ENCODE data around the gene KCNE3. TPM values are rescaled to one million over a fixed set of nuclear protein-coding genes. Genes with fewer than 3 reads are reported as not detected.

Gene KCNE3, protein sequence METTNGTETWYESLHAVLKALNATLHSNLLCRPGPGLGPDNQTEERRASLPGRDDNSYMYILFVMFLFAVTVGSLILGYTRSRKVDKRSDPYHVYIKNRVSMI
- total RNA-seq = 8.1 TPM

DNA sequence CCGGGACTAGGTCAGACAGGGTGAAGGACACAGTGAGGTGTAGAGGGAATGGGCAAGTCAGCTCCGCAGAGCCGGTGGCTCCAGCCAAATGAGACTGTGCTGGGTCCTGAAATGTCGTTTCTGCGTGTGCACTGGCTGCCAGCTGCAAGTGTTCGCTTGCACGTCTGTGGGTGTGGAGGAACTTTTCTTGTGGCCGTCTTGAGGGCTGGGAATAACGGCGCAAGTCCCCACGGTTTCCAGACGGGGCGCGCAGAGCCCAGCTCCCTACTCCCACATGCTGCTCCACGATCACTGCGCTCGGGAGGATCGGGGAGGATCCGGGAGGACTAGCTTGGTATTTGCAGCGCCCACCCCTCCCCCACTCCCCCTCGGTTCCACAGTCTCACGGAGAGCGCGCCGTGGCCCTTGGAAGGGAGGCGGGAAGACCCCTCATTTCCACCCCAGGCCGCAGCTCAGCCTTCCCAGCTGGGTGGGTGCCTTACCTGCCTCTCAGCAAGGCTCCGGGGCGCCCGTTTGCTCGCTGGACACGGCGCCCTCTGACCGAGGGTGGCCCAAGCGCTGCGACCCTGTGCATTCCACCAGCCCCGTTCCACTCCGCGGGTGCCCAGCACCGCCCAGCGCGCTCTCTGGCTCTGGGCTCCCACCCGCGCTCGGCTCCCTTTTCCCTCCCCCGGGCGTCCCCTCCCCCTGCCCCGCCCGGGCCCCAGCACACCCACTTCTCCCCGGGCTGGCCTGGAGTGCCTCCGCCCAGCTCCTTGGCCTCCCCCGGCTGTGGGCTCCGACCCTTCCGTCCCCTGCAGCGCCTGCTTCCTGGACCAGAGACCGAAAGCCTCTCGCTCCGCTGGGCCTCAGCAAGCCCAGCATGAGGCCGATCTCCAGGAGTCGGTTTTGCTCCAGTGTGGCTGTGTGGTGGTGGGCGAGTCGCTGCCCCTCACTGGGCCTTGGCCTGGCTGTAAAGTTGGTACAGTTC is at the start of gene KCNE3:
Gene KCNE3, minus strand, starts transcription at position 634 of the 970 bp plus-strand sequence. CDS start 9,986 bp downstream, outside the sequence.
- peak in 1 of 3 donors; percentile 11 for DNase-seq (ENCODE audit: low read depth in 2 of 3, low spot score in 2 of 3)

DNA sequence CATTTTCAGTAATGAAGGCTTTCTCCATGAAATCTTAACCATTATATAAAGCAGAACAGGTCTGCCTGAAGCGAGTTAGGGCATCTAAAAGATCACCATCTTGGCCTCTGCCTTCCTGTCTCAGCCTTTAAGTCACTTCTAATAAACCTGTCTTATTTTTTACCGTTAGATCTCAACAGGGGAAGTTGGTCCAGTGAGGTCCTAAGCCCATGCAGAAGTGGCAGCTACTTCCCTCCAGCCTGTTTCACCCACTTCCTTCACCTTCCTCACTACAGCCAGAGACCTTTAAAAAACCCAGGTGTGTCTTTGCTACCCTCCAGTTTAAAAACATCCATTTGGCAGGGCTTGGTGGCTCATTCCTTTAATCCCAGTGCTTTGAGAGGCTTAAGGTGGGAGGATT is 40.2 kb upstream of the KCNE3 start:
- peak in 1 of 3 donors; percentile 9 for DNase-seq (ENCODE audit: low read depth in 2 of 3, low spot score in 2 of 3)

DNA sequence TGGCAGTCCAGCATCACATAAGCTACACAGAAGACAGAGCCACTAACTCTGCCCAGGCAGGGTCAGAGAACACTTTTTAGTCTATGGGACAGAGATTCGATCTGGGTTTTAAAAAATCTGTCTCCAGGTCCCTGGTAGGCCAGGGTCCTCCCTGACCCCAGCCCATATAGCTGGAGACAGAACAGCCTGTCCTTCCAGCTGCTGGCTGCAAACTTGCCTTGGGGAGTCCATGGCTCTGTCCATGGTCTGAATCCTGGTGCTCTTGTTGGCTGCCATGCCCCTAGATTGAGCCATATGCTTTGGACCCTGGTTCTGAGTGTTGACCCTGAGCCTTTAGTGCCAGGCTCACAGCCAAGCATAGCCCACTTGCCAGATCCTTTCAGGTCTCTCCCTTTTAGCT is 39.5 kb upstream of the KCNE3 start:
- no peak for DNase-seq (ENCODE audit: low read depth in 2 of 3, low spot score in 2 of 3)

DNA sequence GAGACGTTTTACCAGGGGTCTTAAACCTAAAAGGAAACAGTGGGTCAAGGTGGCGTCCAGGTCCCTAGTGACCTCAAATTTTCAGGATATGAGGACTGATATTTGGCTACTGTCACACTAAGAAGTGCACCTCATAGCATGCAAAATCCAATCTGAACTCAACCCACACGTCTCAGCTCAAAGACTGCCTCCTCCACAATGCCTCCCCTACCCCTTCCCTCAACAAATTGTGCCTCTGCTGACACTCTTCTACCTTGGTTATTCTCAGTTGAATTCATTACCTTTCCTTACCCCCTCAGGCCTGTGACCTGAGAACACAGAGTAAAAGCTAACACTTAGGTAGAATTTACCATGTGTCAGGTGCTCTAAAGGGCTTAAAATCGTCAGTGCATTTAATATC is 38.6 kb upstream of the KCNE3 start:
- DNase-seq (ENCODE audit: low read depth in 2 of 3, low spot score in 2 of 3) = no peak

DNA sequence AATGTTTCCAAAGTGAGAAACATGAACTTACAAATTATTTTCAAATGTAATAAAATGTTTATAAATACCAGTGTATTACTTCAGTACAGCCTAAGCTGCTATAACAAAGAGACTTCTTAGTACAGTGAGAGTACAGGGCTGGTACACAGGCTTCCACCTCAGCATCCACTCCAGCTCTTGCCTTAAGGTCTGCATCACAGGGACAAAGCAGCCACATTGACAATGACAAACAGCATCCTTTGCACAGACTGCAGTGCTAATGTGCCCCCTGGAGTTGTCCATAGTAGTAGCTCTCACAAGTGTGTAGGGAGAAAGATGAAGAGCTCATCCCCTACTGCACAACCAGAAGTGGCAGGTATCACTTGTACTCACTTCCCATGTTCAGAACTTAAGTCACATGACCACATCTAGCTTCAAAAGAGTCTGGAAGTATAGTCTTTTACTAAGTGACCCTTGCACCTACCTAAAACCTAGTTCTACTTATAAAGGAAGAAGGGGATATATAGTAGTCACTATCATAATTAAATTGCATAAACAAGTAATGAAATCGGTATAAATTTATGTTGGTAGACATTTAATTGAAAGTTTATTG is 36.8 kb upstream of the KCNE3 start:
- DNase-seq (ENCODE audit: low read depth in 2 of 3, low spot score in 2 of 3) = no peak

DNA sequence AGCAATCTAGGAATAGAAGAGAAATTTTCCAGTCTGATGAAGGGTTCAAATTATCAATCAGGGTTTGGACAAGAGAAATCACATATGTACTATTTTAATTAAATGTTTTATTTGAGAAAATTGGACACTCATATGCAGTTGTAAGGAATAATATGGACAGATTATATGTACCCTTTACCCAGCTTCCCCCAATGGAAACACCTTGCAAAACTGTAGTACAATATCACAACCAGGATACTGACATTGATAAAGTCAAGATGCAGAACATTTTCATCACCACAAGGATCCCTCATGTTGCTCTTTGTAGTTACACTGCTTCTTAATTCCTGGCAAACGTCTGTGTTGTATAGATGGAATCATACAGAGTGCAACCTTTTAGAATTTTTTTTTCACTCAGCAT is 27.6 kb upstream of the KCNE3 start:
- no peak for DNase-seq (ENCODE audit: low read depth in 2 of 3, low spot score in 2 of 3)

DNA sequence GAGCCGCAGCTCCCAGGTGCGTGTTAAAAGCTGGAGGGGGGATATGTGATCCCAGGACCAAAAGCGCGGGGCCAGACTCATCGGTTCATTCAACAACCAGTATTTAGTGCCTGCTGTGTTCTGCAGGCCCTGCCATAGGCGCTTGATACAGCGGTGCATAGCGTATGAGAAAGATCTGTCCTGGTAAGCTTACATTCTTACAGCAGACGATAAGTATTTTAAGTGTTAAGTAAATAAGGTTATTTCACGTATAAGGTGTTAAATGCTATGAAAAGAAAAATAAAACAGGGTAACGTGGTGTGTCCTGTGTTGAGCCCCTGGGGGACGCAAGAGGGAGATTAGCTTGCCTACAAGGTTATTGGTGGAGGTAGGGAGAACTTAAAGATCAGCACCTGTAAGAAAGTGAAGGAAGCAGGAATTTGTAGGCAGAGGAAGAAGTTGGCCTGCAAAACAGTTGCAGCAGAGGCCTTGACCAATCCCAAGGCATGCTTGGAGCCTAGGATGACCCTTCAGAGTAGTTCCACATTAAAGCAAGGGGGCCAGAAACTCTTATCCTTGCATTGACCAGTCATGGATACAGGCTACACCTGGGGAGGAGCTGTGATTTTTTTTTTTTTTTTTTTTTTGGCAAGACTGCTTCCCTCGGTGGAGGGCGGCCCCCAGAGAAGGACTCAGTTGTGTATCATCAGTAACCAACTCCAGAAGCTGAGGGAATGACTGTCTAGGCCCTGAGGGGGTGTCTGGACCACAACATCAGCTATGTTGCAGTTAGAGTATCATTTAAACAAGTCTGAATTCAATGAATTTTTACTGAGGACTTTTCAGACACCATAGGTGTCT is 26.7 kb upstream of the KCNE3 start:
- DNase-seq (ENCODE audit: low read depth in 2 of 3, low spot score in 2 of 3) = no peak

DNA sequence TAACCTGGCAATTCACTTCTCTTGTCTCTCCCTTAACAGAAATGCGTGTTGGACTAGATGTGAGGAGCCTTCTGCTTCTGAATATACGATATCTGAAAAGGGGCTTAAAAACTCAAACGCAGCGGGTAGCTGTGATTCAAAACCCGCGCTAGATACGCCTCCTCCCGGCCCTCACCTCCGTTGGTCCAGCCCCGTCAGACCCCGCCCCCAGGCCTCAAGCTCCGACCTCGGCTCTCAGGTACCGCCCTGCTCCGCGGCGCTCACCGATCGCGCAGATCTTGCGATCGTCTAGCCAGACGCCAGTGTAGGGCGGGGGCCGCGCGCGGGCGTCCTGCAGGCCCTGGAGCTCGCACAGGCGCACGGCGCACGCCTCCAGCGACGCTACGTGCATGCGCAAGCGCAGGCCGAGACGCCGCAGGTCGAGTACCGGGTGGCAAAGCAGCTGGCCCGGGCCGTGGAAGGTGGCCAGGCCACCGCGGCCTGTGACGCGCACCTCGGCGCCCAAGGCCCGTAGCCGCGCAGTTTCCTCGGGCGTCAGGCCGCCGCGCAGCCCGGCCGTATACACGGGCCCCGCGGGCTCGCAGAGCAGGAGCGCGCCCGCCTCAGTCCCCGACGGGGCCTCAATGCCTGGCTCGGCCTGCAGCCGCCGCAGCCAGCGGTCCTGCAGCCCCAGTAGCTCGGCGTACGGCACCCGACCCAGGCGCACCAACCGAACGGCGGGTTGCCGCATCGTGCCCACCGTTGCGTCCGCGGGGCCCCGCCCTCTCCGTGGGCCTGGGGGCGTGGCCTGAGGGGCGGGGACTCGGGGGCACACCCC is 25.8 kb upstream of the KCNE3 start, which contains the start of gene LIPT2:
Gene LIPT2, minus strand, starts transcription at position 751 of the 817 bp plus-strand sequence. Its CDS starts 21 bp downstream, at position 730.
- peak; percentile 92 to 98 (median 97) for DNase-seq (ENCODE audit: low read depth in 2 of 3, low spot score in 2 of 3)

DNA sequence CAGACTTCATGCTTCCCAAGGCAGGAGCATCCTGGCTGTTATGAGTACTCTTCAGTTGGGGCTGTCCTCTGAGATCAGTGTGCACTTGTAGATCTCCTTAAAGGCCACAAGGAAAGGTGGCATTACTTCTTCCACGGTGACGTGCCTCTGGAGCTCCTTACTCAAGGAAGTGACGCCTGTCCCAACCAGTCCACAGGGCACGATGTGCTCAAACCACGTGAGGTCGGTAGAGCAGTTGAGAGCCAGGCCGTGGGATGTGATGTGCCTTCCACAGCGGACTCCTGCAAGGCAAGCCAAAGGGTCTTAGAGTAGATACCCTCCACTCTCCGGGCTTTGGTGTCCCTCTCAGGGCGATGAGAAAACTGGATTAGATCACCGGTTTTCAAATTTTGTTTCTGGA is 24.7 kb upstream of the KCNE3 start:
- no peak for DNase-seq (ENCODE audit: low read depth in 2 of 3, low spot score in 2 of 3)

DNA sequence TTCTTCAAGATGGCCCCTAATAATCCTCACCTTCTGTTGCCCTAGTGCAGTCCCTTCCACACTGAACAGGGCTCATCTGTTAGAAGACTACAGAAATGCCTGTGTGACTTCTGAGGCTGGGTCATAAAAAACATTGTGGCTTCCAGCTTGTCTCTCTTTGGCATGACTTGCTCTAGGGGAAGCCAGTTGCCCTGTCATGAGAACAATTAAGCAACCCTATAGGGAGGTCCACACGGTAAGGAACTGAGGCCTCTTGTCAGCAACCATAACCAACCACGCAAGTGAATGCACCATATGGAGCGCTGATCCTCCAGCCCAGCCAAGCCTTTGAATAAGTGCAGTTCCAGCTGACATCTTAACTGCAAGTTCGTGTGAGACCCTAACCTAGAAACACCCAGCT is 23.6 kb upstream of the KCNE3 start:
- no peak for DNase-seq (ENCODE audit: low read depth in 2 of 3, low spot score in 2 of 3)

DNA sequence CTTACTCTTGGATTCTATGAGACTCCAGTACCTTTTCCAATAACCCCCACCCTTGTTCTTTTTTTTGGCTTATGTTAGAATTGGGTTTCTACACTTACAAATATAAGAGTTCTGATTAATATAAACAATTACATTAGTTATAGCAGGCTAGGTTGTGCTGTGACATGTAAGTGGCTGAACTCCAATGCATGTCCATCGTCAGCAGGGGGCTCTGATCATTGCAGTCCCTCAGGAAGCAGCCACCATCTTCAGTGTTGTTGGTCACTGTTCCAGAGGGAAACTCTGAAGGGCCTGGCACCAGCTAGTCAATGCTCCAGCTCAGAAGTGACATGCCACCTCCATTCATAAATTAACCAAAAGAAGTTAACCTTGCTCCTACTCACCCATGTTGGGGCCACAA is 20.5 kb upstream of the KCNE3 start:
- no peak for DNase-seq (ENCODE audit: low read depth in 2 of 3, low spot score in 2 of 3)

DNA sequence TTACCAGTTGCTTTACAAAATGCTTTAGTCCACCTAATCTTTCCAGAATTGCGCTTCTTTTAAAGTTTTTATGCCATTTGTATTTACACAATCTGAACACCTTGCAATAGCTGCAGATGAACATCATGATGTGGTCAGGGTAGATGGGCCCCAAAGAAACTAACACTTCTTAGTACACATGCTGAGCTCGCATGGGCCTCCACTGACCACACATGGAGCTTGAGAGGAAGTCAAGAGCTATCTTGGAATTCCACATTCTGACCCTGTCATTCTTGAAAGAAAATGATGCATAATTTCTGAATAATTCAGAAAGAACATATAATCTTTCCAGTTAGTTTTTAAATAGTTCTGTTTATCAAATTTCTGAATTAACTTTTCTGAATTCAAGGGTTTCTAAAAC is 18.5 kb upstream of the KCNE3 start:
- DNase-seq (ENCODE audit: low read depth in 2 of 3, low spot score in 2 of 3) = peak in 1 of 3 donors; percentile 23

DNA sequence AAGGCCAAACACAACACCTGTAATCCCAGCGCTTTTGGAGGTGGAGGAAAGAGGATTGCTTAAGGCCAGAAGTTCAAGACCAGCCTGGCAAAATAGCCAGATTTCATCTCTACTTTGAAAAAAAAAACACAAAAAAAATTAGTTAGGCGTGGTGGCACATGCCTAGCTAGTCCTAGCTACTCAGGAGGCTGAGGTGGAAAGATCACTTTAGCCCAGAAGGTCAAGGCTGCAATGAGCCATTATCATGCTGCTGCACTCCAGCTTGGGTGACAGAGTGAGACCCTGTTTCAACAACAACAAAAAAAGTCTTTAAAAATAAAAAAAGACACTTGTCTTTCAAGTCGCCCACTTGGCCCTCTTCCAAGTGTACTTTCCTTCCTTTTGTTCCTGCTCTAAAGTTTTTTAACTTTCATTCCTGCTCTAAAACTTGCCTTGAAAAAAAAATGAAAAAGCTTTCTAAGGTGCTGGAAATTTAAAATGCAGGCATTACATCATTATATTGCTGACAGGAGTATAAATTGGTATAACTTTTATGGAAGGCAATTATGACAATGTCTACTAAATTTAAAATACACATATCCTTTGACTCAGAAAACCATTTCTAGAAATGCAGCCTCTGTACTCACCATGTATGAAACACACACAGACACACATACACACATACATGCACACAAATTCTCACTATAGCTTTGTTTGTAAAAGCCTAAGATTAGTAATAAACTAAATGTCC is 13.5 kb upstream of the KCNE3 start:
- no peak for DNase-seq (ENCODE audit: low read depth in 2 of 3, low spot score in 2 of 3)

DNA sequence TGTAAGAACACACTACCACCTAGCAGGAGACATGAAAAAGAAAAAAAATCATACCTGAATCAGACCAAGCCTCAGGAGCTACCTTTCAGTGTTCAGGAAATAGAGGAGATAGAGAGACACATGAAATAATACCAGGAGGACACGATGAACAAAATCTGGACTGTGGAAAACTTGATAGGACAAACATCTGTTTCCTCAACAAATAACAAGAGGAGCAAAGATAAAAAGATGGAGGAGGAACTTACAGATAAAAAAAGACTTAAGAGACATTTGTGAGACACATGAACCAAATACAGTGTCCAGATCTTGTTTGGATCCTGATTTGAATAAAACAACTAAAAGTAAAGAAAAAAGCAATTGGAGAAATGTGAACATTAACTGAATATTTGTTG is 12.4 kb upstream of the KCNE3 start:
- no peak for DNase-seq (ENCODE audit: low read depth in 2 of 3, low spot score in 2 of 3)

DNA sequence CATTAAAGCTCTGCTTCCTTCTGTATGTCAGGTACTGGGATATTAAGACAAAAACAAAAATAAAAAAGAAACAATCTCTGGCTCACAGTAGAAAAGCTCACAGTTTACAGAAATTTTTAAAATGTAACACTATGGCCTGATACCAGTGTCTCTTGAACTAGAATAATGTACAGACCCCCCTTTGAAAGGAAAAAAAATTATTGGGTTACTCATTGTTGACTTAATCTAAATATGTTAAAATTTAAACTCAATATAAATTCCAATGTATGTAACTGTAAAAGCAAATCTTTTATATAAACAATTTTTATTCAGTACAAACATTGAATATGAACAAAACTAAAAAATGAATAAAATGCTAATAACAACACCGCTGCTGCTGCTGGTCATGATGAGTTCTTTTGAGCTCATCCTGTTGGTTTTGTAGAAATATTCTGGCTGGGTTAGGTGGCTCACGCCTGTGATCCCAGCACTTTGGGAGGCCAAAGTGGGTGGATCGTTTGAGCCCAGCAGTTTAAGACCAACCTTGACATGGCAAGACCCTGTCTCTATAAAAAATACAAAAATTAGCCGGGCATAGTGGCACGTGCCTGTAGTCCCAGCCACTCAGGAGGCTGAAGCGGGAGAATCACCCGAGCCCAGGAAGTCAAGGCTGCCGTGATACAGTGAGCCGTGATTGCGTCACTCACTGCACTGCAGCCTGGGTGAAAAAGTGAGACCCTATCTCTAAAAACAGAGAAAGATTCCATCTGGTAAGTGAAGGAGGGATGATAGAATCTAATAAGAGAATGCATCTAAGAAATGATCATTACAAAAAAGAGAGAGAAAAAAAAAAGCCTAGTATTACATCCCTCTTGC is 11.8 kb upstream of the KCNE3 start:
- DNase-seq (ENCODE audit: low read depth in 2 of 3, low spot score in 2 of 3) = no peak

DNA sequence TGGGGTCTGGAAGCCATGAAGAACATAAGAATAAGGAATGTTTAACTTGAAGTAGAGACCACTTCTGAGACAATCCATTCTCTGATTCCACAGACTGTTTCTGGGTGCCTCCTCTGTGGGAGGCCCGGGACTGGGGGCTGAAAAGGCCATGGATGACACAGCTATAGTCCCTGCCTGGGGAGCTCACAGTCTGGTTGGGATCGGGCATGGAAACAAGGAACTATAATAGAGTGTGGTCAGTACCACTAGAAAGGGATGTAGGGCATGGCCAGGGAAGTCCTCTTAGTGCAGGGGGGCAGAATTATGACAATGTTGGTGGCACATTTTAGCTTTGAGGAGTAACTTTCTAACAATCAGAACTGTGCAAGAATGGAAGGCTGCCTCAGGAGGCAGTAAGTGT is 9.2 kb upstream of the KCNE3 start:
- no peak for DNase-seq (ENCODE audit: low read depth in 2 of 3, low spot score in 2 of 3)

DNA sequence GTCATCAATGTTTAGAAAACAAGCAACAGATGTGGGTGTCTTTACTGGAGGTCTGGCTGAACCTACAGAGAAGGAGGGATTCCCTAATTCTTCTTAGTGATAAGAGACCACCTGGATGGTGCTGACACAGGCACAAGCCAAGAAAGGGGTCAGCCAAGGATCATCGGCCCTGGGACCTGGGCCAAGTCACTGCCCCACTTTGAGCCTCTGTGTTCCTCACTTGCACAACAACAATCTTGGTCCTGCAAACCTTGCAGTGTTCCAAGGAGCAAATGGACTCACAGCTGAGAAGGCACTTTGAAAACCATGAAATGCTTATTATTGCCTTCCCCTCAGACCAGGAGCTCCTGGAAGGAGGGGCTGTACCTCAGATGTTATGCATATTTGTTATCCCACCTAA is 7.0 kb upstream of the KCNE3 start:
- DNase-seq (ENCODE audit: low read depth in 2 of 3, low spot score in 2 of 3) = no peak

DNA sequence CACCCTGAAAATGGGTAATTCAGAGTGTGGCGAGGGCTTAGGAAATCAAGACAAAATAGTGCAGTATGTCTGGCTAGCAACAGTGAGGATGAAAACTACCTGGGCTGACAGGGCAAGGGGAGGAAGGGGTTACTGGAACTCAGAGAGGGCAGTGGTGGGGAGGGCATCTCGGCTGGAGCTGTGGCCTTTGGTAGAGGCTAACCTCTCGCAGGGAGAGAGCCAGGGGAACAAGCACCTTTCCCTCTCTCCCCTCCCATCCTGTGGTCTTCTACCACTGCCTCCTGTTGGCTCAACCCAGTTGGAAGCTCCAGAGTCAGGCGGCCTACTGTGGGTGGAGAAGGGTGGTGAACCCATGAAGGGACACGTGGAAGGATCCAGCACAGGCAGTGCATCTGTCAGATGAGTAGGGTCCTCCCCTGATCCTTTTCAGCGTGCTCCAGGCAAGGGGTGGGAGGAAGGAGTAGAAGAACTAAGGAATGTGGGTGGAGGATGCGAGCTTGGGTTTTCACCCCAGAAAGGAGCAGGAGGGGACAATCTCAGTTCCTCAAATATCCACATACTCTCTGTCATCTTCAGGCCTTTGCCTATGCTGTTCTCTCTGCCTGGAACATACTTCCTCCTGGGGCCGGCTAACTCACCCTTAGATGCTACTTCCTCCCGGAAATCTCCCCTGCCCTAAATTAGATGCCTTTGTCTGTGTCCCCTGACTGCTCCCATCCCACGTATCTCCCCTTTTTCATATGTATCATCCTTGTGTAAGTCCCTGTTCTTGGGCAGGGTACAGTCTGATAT is 6.2 kb upstream of the KCNE3 start:
- no peak for DNase-seq (ENCODE audit: low read depth in 2 of 3, low spot score in 2 of 3)
